Sigmoid colon (tissue), 7 donors: ENCODE data around the gene UMODL1. TPM values are rescaled to one million over a fixed set of nuclear protein-coding genes. Genes with fewer than 3 reads are reported as not detected.

ENCODE experiments used
- DNase-seq: peaks from one replicate; pipeline ENCODE4 v3.0.0-alpha.2; 2019
- H3K27ac ChIP-seq, 4 donors: fragments of 200-600 bp; sonication (generic); one replicate each; pipeline ENCODE4 v1.5.1; 2016 to 2019; ENCODE audit warnings: mild to moderate bottlenecking in 1 of 4
- H3K27me3 ChIP-seq, 3 donors: fragments of 200-600 bp; sonication (generic); one replicate each; pipeline ENCODE4 v1.5.1; 2019; ENCODE audit warnings: mild to moderate bottlenecking in 1 of 3
- H3K36me3 ChIP-seq, 4 donors: fragments of 200-600 bp; sonication (generic); one replicate each; pipeline ENCODE4 v1.5.1; 2016 to 2019
- H3K4me1 ChIP-seq, 4 donors: fragments of 200-600 bp; sonication (generic); one replicate each; pipeline ENCODE4 v1.5.1; 2017 to 2019
- H3K4me3 ChIP-seq, 4 donors: fragments of 200-600 bp; sonication (generic); one replicate each; pipeline ENCODE4 v1.5.1; 2017 to 2019; ENCODE audit warnings: mild to moderate bottlenecking in 2 of 4, moderate library complexity in 1 of 4
- H3K9me3 ChIP-seq, 4 donors: fragments of 200-600 bp in 3 of 4; sonication (generic) in 3 of 4; one replicate each; pipeline versions ENCODE4 v1.5.1 to v1.6.1; 2013 to 2019
- EP300 ChIP-seq, 4 donors: sonication (generic); formaldehyde crosslinking; IDR thresholded peaks; one replicate each; pipeline ENCODE4 v1.6.1; 2017; ENCODE audit warnings: antibody characterized with exemption in 4 of 4
- POLR2A ChIP-seq, 2 donors: fragments of 450-650 bp; IDR thresholded peaks; one replicate each; pipeline ENCODE4 v1.6.1; 2016; ENCODE audit warnings: antibody characterized with exemption in 2 of 2, mild to moderate bottlenecking in 2 of 2, moderate library complexity in 2 of 2
- POLR2AphosphoS5 ChIP-seq, 4 donors: sonication (generic); formaldehyde crosslinking; IDR thresholded peaks; one replicate each; pipeline ENCODE4 v1.6.1; 2017; ENCODE audit warnings: antibody characterized with exemption in 4 of 4
- WGBS, 2 donors: extraction: QIAGEN DNeasy Blood & Tissue Kit; methylation state at CpG; one replicate each; pipeline ENCODE4 v1.1.7; 2013; 5-methylcytosine and 5-hydroxymethylcytosine counted together
- intact Hi-C: fragments of 100-400 bp; cut with DNase I; formaldehyde crosslinking; loops from one replicate; pipeline ENCODE4 v1.15.1; 2023
- polyA plus RNA-seq, 3 donors: library from polyadenylated mRNA; stranded (reverse); fragments of 200-250 nt; gene quantifications; one replicate each; pipeline ENCODE4 v1.2.3, GENCODE V29; 2013
- total RNA-seq, 4 donors: library from RNA; depleted of rRNA; stranded (reverse); fragments of >200 nt; gene quantifications; one replicate each; pipeline ENCODE4 v1.1.0, GENCODE V29; 2016
- TF ChIP-seq, protein P1 (sequence below), 4 experiments: fragments of 450-650 bp in 3 of 4; fragments of 200-600 bp in 1 of 4; IDR thresholded peaks; one replicate each; pipeline ENCODE4 v1.5.1; 2016 to 2019; ENCODE audit warnings: antibody characterized with exemption in 4 of 4, mild to moderate bottlenecking in 3 of 4, moderate library complexity in 2 of 4
- donor health status: healthy with polysubstance abuse.
- donor health status: Bipolar disorder and iron deficiency.
- donor health status: healthy.

The UMODL1 gene, protein sequence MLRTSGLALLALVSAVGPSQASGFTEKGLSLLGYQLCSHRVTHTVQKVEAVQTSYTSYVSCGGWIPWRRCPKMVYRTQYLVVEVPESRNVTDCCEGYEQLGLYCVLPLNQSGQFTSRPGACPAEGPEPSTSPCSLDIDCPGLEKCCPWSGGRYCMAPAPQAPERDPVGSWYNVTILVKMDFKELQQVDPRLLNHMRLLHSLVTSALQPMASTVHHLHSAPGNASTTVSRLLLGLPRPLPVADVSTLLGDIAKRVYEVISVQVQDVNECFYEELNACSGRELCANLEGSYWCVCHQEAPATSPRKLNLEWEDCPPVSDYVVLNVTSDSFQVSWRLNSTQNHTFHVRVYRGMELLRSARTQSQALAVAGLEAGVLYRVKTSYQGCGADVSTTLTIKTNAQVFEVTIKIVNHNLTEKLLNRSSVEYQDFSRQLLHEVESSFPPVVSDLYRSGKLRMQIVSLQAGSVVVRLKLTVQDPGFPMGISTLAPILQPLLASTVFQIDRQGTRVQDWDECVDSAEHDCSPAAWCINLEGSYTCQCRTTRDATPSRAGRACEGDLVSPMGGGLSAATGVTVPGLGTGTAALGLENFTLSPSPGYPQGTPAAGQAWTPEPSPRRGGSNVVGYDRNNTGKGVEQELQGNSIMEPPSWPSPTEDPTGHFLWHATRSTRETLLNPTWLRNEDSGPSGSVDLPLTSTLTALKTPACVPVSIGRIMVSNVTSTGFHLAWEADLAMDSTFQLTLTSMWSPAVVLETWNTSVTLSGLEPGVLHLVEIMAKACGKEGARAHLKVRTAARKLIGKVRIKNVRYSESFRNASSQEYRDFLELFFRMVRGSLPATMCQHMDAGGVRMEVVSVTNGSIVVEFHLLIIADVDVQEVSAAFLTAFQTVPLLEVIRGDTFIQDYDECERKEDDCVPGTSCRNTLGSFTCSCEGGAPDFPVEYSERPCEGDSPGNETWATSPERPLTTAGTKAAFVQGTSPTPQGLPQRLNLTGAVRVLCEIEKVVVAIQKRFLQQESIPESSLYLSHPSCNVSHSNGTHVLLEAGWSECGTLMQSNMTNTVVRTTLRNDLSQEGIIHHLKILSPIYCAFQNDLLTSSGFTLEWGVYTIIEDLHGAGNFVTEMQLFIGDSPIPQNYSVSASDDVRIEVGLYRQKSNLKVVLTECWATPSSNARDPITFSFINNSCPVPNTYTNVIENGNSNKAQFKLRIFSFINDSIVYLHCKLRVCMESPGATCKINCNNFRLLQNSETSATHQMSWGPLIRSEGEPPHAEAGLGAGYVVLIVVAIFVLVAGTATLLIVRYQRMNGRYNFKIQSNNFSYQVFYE
- total RNA-seq = not detected
- polyA plus RNA-seq = under 1 TPM in 2 of 3 donors, not detected in 1; 0.13 to 0.23 TPM

DNA sequence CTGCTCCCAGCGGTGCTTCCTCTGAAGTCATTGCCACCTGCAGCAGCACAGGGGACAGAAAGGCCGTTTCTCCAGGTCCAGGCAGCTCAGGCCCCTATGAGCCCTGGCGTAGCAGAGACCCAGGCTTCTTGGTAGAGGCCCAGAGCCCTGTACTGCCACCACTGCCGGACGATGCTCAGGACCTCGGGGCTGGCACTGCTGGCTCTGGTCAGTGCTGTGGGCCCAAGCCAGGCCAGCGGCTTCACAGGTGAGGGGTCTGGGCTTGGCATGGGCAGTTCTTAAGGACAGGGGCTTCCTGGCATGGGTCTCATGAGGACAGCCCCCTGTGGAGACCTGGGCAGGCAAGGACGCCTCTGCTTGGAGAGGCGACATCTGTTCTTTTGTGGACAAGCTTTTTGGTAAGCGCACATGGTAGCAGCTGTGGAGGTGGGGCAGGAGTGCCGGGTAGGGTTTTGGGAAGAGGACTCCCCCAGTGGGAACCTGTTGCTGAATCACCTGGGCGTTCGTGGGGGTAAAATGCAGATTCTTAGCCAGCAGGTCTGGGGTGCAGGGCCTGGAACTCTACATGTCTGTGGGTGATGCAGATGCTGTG, at the start of gene UMODL1:
UMODL1 (plus strand) TSS at position 172 of the 592 bp plus-strand sequence; CDS start at position 172, 0 bp downstream.
- Histone ChIP-seq H3K9me3 (no peaks in the 10 kb centered on the region), H3K27me3 (peaks cover 0 to 14% (median 9%) of the 10 kb centered on the region in 3 donors), H3K4me3 (no peak within 1 kb of the TSS), H3K27ac (no peak within 1 kb of the TSS), H3K4me1 (no peaks in the 10 kb centered on the region), H3K36me3 (no peaks in the 10 kb centered on the region)
- TF ChIP-seq, protein P1, sequence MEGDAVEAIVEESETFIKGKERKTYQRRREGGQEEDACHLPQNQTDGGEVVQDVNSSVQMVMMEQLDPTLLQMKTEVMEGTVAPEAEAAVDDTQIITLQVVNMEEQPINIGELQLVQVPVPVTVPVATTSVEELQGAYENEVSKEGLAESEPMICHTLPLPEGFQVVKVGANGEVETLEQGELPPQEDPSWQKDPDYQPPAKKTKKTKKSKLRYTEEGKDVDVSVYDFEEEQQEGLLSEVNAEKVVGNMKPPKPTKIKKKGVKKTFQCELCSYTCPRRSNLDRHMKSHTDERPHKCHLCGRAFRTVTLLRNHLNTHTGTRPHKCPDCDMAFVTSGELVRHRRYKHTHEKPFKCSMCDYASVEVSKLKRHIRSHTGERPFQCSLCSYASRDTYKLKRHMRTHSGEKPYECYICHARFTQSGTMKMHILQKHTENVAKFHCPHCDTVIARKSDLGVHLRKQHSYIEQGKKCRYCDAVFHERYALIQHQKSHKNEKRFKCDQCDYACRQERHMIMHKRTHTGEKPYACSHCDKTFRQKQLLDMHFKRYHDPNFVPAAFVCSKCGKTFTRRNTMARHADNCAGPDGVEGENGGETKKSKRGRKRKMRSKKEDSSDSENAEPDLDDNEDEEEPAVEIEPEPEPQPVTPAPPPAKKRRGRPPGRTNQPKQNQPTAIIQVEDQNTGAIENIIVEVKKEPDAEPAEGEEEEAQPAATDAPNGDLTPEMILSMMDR (IDR thresholded peaks at IDR 0.05) = no peak
- no peak for TF ChIP-seq POLR2A (IDR thresholded peaks at IDR 0.05)
- no peak for TF ChIP-seq EP300 (IDR thresholded peaks at IDR 0.05)
- intact Hi-C loops = no loop called here
- 89 to 92% methylated on average over 13 of the region's 13 CpGs for WGBS, 2 donors
- DNase-seq = no peak

DNA sequence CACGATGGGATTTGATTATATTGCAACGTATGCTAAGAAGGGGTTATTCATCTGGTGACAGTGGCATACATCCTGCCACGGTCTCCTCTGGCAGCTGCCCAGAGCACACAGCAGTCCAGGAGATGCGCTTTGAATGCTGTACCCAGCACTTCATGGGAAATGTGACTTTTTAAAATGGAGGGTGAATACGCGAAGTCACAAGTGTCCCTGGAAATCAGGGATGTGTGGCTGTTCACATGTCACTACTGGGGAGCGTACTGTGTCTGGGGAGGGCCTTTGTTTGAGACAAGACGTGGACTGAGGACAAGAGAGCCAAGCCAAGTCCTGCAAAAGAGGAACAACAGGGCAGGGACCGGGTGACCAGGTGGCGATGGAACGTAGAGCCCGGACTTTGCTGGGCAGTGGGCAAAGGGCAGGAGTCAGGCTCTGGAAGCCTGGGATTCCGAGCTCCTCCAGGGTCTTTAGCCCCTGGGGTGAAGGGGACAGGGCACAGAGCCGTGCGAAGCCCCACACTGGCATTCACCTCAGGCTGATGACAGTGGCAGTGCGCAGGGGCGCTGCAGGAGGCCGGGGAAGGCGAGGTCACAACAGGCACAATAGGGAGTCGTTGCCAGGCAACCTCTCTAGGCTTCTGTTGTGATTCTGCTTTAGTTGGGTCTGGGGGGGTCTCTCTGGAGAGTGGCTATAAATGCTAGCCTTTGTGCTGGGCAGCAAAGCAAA, 49.6 kb upstream of the UMODL1 start:
- no peaks in the 10 kb centered on the region for H3K27me3 ChIP-seq
- intact Hi-C loops = no loop called here
- H3K27ac ChIP-seq = no peak overlapping the region
- peak; percentile 44 for DNase-seq
- 57 to 80% methylated on average over 20 of the region's 20 CpGs for WGBS, 2 donors
- H3K4me3 ChIP-seq = no peak overlapping the region
- no peak for TF ChIP-seq EP300 (IDR thresholded peaks at IDR 0.05)
- no peak for TF ChIP-seq POLR2A (IDR thresholded peaks at IDR 0.05)
- TF ChIP-seq POLR2AphosphoS5 (IDR thresholded peaks at IDR 0.05) = no peak
- TF ChIP-seq, protein P1 (IDR thresholded peaks at IDR 0.05) = no peak
- no peaks in the 10 kb centered on the region for H3K9me3 ChIP-seq
- H3K36me3 ChIP-seq = no peaks in the 10 kb centered on the region
- no peaks in the 10 kb centered on the region for H3K4me1 ChIP-seq

DNA sequence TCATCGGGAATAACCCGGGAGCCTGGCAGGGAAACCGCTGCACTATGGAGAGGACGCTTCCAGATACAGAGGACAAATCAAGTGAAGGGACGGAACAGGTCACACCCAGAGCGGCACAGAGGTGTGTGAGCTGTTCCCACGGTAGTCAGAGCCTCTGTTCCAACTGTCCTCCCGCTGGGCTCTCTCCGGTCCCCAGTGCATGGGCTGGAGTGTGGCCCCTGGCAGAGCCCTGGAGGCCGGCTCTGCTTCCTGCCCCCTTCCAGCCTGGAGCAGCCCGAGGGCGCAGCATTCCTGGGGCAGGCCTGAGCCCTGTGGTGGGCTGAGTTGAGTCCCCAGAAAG, 49.1 kb upstream of the UMODL1 start:
- Histone ChIP-seq H3K4me1 (no peaks in the 10 kb centered on the region), H3K36me3 (no peaks in the 10 kb centered on the region), H3K4me3 (no peak overlapping the region), H3K9me3 (no peaks in the 10 kb centered on the region), H3K27ac (no peak overlapping the region), H3K27me3 (no peaks in the 10 kb centered on the region)
- DNase-seq = peak; percentile 40
- intact Hi-C loops = no loop called here
- 51 to 78% methylated on average over 12 of the region's 12 CpGs for WGBS, 2 donors
- TF ChIP-seq, protein P1 (IDR thresholded peaks at IDR 0.05) = no peak
- TF ChIP-seq POLR2AphosphoS5 (IDR thresholded peaks at IDR 0.05) (no peak), POLR2A (IDR thresholded peaks at IDR 0.05) (no peak)

DNA sequence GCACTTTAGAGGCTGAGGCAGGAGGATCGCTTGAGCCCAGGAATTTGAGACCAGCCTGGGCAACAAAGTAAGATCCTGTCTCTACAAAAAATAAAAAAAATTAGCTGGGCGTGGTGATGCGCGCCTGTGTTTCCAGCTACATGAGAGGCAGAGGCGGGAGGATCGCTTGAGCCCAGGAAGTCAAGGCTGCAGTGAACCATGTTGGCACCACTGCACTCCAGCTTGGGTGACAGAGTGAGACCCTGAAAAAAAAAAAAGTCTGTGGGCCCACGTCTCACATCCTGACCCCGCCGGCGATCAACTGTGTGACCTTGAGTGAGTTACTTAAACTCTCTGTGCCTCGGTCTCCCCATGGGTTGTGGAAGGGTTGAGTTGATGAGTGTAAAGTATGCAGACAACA, 48.2 kb upstream of the UMODL1 start:
- Histone ChIP-seq H3K27ac (no peak overlapping the region), H3K9me3 (no peaks in the 10 kb centered on the region), H3K4me1 (no peaks in the 10 kb centered on the region), H3K4me3 (no peak overlapping the region), H3K36me3 (no peaks in the 10 kb centered on the region), H3K27me3 (no peaks in the 10 kb centered on the region)
- DNase-seq = peak; percentile 33
- intact Hi-C loops = no loop called here
- no peak for TF ChIP-seq POLR2A (IDR thresholded peaks at IDR 0.05)
- TF ChIP-seq POLR2AphosphoS5 (IDR thresholded peaks at IDR 0.05) = no peak
- TF ChIP-seq, protein P1 (IDR thresholded peaks at IDR 0.05) = no peak
- TF ChIP-seq EP300 (IDR thresholded peaks at IDR 0.05) = no peak
- 95 to 96% methylated on average over 11 of the region's 11 CpGs for WGBS, 2 donors
